ENCODE measurements around the gene GPC3.
"Not testable (repeated sequence)": the region's sequence is repeated elsewhere in the genome, so short reads cannot be mapped to it uniquely, and the experiment has no call there.

Gene GPC3

DNA sequence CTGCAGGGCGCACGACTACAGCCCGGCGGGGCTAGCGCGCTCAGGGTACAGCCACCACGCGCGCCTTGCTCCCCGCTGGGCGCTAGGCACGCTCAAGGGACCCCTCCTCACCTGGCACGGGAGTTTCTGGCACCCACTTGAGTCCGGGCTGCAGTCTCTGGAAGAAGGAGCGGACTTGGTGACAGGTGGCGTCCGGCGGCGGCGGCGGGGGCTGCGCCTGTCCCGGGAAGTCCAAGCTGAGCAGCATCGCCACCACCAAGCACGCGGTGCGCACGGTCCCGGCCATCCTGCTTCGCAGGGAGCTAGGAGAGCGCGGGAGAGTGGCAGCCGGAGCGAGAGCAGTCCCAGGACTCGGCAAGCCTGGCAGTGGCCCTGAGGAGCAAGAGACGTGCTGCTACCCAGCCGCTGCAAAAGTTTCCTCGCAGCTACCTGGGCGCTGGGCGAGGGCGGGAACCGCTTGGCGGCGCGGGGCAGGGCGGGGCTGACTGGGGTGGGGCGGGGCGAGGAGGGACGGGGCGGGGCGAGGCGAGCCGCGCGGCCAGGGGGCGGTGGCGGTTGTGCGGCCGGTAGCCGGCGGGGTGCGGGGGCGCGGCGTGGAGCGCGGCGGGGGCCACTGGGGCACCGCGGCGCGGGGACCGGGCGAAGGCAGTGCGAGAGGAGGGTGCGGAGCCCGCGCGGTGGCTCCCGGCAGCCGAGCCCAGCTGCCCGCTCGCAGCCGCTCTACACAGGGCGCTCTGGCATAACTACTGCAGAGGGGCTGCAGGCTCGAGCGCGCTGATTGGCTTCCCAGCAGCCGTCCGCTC lies at the start of gene GPC3:
GPC3 (minus strand) TSS at position 431 of the 803 bp plus-strand sequence.
- DNase-seq: peak; percentile 12

DNA sequence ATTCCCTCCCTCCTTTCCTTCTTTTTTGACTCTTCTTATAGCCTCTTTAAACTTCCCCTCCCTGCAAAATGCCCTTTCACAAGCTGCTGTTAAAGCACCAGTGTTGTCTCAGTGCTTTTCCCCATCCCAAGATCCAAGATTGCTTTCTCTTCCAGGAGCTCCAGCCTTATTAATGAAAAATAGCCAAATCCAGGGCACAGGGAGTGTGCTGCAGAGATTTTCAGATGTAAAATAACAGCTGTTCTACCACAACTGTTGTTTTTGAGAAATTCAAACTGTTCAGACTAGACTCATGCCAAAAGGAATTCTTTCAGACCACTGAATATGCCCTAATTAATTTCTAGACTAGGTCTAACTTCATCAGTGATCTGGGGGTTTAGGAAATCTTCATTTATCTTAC lies 47.0 kb upstream of the GPC3 start:
- no peak for DNase-seq

- peak; percentile 0 for DNase-seq
Measured at GRCh38 chrX:134026565-134027311, 41.3 kb upstream of the GPC3 start.

GRCh38 chrX:134025986-134026545 lies 40.7 kb upstream of the GPC3 start:
- no peak for DNase-seq

- DNase-seq: no peak
Measured at GRCh38 chrX:134024686-134025377, 39.4 kb upstream of the GPC3 start.

GRCh38 chrX:134023851-134024281 lies 38.5 kb upstream of the GPC3 start:
- DNase-seq: no peak

DNA sequence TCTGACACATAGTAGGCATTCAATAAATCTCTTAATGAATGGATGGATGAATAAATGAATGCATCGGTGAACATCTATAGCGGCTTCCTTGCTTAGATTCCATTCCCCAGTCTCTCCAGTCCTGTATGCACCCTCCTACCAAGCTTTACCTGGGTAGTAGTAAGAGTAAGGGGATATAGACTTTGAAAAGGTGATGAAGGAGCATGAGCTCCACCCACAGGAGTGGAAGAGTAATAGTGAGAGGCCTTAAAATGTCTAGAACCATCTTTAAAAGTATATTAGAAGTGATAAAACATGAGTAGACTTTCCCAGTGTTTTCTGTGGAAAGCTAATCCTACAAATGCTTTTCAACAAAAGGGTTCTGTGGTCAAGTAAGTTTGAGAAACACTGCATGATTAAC lies 35.5 kb upstream of the GPC3 start:
- DNase-seq: no peak

GRCh38 chrX:134019567-134020206 lies 34.3 kb upstream of the GPC3 start:
- no peak for DNase-seq

- not testable (repeated sequence) for DNase-seq
Measured at GRCh38 chrX:134016309-134016708, 30.9 kb upstream of the GPC3 start.

- DNase-seq: not testable (repeated sequence)
Measured at GRCh38 chrX:134015510-134015909, 30.1 kb upstream of the GPC3 start.

- no peak for DNase-seq
Measured at GRCh38 chrX:134013524-134013923, 28.1 kb upstream of the GPC3 start.

GRCh38 chrX:134013092-134013497 lies 27.7 kb upstream of the GPC3 start:
- DNase-seq: no peak

GRCh38 chrX:134010690-134011089 lies 25.3 kb upstream of the GPC3 start:
- no peak for DNase-seq

- no peak for DNase-seq
Measured at GRCh38 chrX:134007716-134008115, 22.3 kb upstream of the GPC3 start.

DNA sequence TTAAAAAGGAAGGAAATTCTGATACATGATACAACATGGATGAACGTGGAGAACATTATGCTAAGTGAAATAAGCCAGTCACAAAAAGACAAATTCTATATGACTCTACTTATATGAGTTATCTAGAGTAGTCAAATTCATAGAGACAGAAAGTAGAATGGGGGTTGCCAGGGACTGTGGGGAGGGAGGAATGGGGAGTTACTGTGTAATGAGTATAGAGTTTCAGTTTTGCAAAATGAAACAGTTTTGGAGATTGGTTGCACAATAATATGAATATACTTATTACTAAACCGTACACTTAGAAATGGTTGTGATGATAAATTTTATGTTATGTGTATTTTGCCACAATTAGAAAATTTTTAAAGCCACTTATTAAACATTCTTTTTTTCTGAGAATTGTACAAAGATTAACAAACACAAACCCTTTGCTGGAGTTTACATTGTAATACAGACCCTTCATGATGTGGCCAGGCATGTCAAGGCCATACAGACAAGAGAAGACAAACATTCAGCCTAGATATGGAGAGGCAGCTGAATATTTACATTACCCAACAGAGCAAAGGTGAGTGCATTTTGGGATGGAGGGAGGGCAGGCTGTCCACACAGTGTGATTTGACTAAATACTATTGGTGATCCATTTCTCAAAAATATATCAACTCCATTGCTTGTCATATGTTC lies 21.2 kb upstream of the GPC3 start:
- no peak for DNase-seq

GRCh38 chrX:134004084-134004483 lies 18.7 kb upstream of the GPC3 start:
- DNase-seq: no peak

DNA sequence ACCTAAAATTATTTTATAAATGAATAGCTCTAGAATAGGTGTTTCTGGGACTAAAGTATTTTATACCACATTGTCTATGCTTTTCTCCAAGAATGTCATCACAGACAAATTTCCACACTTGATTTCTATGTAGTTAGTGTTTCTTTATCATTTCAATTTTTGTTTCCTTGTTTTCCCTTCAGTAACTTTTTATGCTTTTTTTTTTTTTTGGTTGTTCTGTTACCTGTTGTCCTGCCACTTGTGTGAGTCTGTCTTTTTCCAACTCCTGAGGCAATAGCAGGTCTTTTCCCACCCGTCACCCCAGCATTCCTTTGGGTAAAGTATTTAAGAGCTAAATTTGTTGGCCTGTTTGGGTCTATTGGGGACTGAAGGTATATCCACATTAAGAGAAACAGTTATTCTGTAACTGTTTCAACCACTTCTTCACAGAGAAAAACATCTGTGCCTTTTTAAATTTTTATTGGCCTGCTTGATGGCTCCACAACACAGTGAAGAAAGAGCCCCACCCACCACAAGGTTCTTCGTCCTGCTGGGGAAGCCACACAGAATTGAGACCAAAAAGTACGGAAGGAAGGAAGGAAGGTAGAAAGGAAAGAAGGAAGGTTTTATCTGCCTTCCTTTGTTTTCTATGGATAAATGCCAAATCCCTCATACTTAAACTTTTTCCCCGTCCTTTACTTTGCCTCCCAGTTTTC lies 17.7 kb upstream of the GPC3 start:
- no peak for DNase-seq

GRCh38 chrX:134000260-134001245 lies 15.2 kb upstream of the GPC3 start:
- DNase-seq: no peak

DNA sequence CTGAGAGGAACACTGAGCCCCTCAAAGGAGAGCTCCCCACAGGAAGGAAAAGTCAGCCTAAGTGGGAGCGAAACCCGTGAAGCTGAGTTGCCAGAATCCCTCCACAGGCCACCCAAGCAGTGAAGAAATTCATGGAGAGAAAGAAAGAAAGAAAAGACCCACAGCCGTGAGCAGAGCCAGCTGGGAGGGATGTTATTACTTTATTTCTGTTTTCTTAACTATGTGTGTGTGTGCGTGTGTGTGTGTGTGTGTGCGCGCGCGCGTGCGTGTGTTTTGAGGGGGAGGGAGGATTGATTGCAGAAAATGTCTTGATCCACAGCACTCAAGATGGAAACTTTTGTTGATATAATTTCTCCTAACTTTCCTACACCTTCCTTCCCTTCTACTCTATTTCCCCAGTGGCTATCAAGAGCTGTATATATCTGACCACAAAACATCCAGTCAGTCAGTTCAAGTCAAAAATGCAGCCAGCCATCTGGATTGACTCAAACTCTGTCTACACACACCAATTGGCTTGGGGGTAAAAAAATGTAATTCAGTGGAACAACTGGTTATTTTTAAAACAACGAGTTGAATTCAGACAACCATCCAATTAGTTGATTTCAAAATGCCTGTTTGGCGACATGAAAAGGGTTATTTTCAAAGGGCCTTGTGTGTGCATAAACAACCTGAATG lies 13.8 kb upstream of the GPC3 start:
- DNase-seq: no peak

DNA sequence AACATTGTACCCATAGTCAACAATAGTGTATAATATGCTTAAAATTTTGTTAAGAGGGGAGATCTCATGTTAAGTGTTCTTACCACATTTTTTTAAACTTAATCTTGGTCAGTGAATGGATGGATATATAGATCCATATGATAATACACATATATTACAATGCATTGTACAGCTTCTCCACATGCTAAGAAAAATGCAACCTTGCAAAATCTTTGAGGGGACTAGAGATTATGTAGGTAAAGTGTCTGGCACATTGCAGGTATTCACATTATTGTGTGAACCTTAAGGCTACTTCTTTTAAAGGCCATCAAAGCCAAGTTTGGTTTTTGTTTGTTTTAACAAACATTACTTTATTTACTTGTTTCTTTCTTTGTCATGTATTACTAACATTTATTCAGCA lies 10.4 kb upstream of the GPC3 start:
- no peak for DNase-seq

Data from activated CD4-positive, alpha-beta T cell treated with anti-CD3 and anti-CD28 coated beads, Interleukin-2, amount 50 U/mL, for 1 hour (primary cell).